A673 (cell line): ENCODE data around the gene RABGAP1L.

Source experiments
- CTCF ChIP-seq: fragments of 300-800, 200-600 bp; sonication (generic); conservative IDR thresholded peaks from 2 replicates; pipeline ENCODE4 v1.5.1; 2017; ENCODE audit warnings: low read depth, mild to moderate bottlenecking, antibody characterized with exemption, low read length, moderate library complexity, mixed read lengths
- EZH2 ChIP-seq: fragments of 200-600 bp; sonication (generic); IDR thresholded peaks from 2 replicates; pipeline ENCODE4 v1.6.1; 2017; ENCODE audit warnings: borderline replicate concordance, low read depth, mild to moderate bottlenecking, mixed read lengths, antibody characterized with exemption, low read length; ENCODE audit not compliant: poor library complexity, severe bottlenecking

- TF ChIP-seq CTCF (no peak), EZH2 (no peak)
Measured at GRCh38 chr1:174637487-174637886, 478.2 kb downstream of the RABGAP1L start.
